Stimulated activated CD4-positive, alpha-beta T cell treated with anti-CD3 and anti-CD28 coated beads, Interleukin-1b, Interleukin-23, amount 100 ng/mL, for 4 hours (primary cell): ENCODE results near the gene ARPC5.

Experiments used
- DNase-seq, 2 donors: peaks; one replicate each; pipeline ENCODE4 v3.0.0-alpha.2; 2020; ENCODE audit warnings: low read depth in 2 of 2

Gene ARPC5

DNA sequence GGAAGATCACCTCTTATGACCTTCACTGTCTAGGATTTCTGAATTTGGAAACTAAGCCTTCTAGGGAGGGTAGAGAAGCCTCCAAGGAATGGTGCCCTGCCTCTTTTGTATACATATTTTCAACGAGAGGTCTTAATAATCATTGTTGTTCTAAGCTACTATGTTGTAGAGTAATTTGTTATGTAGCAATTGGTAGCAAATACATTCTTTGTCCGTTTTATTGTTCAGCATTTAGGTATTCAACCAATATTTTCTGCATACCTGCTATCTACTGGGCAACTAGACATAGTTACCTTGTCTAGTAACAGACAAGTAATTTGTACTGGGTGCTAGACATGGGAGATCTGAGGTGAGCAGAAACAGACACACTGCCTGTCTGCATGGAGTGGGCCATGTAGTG lies 24.6 kb downstream of the ARPC5 start:
- DNase-seq: no peak

GRCh38 chr1:183609759-183610452 lies 25.7 kb downstream of the ARPC5 start:
- DNase-seq: no peak

DNA sequence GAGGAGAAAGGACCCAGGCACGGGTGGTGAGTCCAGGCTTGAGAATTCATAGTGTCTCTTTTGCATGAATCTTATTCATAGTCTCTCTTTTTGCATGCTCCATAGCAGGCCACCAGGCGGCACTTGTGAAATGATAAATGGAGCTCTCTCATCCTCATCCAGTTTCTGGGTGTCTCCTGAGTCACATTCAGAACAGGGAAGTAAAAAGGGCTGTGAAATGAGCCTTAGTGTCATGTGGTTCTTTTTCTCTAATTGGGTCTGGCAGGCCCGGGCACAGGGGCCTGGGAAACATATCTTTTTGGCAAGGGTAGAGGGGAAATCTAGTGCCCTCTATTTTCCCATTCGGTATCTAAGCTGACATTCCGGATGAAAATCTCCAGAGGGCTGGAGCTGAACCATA lies 26.3 kb downstream of the ARPC5 start:
- no peak for DNase-seq

- DNase-seq: no peak
Measured at GRCh38 chr1:183607322-183607980, 28.1 kb downstream of the ARPC5 start.

- no peak for DNase-seq
Measured at GRCh38 chr1:183605904-183606303, 29.7 kb downstream of the ARPC5 start.

DNA sequence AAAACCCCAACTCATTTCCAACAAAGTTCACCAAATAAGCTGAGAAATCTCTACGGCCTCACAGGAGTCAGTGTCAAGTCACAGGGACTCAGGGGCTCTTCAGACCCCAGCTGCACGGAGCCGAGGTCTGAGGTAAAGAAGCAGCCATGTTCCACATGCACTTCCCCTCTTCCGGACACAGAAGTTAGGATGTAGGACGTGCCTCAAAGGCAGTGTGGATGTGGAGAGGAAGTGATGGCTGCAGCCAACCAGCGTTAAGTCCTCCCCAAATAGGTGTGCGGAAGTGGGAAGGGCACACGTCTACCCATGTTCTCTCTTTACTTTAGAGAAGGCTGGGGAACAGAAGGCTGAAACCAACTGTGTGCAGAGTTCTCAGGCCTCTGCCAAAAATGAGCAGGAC lies 30.8 kb downstream of the ARPC5 start:
- DNase-seq: no peak

DNA sequence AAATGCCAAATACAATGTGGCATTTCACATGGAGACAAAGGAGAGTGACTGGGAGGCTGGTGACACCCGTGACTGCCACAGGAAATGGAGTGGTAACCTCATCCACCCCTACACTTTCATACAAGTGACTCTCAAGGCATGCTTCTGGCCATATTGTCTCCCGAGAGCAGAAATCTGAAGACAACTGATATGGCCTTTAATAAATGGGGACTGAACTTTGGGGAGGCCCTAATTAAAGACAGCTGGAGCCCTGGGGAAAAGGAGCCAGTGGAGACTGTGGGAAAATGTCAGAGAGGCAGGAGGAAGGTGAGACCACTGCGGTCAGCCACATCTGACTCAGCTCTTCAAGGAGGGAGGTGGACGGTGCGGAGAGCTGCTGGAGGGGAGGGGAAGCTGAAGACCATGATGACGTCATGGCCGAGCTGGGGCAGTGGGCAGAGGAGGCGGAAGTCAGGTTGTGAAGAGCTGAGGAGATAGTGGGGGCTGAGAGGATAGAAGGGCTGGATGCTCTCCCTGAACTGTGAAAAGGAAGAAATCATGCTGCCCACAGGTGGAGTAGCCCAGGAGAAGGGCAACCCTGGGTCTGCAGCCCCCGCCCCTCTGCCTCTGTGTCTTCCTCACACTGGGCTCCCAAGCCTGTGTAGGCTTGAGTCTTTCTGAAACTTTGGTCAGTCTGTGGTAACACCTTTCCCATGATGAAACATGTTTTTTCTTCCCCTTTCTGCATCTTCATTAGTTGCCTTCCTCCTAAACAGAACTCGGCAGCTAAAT lies 31.4 kb downstream of the ARPC5 start:
- no peak for DNase-seq

- DNase-seq: no peak
Measured at GRCh38 chr1:183602510-183602909, 33.1 kb downstream of the ARPC5 start.

DNA sequence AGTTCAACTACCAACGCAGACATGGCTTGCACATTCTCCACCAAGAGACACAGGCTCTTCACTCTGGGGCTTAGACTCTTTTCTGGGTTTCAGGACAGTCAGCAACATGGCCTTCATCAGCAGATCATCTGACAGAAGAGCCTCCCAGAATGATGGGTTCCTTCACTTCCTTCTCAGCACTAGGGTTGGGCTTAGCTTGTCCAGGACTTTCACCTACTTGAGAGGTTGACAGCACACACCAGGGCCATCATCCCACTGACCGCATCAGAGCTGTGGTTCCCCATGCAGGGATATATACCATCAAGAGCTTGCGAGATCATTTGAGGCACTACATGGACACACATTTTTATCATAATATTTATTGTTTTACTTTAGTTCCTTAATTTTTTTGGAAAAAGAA lies 34.9 kb downstream of the ARPC5 start:
- no peak for DNase-seq

- DNase-seq: no peak
Measured at GRCh38 chr1:183600136-183600535, 35.4 kb downstream of the ARPC5 start.

- DNase-seq: no peak
Measured at GRCh38 chr1:183598386-183598785, 37.2 kb downstream of the ARPC5 start.

DNA sequence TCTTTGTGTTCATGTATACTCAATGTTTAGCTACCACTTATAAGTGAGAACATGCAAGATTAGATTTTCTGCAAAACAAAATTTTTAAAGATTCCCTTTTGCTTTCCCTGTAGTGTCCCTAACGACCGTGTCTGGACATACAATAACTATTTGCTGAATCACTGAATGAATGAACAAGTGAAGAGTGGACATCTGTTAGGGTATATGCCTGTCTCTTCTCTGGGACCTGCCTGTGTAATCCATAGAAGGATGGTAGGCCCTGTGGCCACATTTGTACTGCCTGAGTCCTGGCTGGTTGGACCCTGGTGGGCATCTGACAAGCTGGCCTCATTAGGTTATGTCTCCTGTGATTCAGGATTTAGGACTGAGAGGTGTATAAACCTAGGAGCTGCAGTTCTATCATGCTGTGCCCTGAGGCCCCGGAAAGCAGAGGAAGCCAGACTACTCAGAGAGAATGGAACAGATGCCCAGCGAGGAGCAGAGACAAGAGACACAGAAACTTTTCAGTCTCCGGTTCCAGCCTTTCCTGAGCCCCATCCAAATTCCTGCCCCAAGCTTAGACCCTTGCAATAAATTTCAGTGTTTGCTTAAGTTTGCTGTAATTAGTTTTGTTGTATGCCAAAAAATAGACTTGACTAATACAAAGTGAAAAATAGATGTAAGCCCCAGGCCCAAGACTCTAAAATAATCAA lies 37.8 kb downstream of the ARPC5 start:
- no peak for DNase-seq

DNA sequence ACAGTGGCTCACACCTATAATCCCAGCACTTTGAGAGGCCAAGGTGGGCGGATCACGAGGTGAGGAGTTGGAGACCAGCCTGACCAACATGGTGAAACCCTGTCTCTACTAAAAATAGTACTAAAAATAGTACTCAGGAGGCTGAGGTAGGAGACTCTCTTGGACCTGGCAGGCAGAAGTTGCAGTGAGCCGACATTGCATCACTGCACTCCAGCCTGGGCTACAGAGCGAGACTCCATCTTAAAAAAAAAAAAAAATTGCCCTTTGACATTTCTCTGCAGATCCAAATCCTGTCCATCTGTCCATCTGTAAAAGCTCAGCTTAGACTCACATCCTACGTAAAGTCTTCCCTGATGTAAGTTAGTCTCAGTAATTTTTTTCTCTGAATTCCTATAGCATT lies 39.1 kb downstream of the ARPC5 start:
- no peak for DNase-seq

GRCh38 chr1:183595537-183595936 lies 40.0 kb downstream of the ARPC5 start:
- DNase-seq: no peak

GRCh38 chr1:183593356-183593755 lies 42.2 kb downstream of the ARPC5 start:
- no peak for DNase-seq

- no peak for DNase-seq
Measured at GRCh38 chr1:183592733-183593132, 42.9 kb downstream of the ARPC5 start.

DNA sequence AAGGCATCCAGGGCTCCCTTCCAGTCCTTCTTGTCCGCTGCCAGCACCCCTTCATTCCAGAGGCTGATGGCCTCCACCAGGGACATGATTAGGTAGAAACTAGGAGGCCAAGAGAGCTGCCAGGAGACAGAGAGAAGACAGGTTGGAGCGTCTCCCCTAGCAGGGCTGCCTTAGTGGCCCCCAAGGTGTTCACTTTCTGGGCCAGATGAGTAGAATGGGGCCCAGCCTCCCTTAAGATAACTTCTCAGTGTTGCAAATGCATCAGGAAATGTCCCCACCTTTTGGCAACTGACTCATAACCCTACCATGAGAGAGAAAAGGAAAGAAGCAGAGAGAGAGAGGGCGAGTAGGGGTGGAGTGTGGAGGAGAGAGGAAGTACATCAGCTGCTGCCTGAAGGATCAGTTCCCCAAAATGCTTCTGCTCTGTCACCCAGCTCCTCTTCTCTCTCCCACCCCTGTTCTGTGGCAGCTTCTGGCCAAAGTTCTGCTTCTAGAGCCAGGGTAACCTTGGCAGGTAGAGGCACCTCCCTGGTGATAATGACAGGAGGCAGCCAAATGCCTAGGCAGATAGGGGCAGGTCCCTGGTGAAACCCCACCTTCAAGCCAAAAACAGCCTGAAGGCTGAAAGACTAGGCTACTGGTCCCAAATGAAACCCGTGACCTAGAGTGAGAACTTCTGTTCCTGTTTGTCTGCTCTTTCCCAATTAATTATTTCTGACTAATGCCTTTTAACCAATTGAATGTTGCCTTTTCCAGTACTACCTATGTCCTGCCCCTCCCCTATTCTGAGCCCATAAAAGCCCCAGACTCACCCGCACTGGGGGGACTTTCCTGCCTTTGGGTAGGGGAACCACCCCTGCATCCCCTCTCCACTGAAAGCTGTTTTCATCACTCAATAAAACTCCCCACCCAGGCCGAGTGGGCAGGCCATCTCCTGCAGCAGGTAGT lies 45.1 kb downstream of the ARPC5 start, which contains the start of gene NCF2:
NCF2 (minus strand) TSS at position 216 of the 948 bp plus-strand sequence; CDS start at position 86, 130 bp downstream.
- peak; percentile 5 to 14 for DNase-seq

GRCh38 chr1:183589874-183590243 lies 45.7 kb downstream of the ARPC5 start:
- DNase-seq: no peak

DNA sequence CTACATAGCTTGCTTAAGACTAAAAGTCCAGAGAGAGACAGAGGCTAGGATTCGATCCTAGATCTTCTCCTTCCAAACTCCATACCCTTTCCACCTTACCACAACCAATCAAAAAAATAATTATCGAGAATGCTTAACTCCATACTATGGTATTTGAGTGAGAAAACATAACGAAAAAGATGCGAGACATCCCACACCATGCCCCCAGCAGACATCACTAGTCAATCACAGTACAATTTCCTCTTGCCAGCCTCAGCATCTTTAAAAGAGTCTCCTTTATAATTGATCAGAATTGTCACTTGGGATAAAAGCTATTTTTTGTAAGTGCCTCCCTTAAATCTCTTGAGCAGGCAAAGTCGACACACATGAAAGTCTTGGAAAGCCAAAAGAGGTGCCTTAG lies 46.2 kb downstream of the ARPC5 start:
- DNase-seq: no peak

DNA sequence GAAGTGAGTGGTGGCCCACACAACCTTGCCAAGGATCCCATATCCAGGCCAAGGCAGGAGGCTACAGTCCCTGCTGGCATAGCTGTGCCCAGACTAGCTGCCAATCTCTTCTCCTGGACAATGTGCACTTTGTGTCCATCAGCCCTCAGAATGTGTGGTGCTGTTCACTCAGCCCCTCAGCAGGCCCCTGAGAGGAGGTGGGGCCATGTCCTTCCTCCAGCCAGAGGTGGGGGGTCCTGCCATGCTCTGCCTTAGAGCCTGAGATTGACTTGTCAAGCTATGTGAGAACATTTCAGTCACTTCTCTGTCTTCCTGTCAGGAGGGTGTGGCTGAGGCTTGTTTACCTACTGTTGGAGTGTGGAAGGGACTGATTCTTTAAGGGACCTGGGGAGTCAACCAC lies 46.8 kb downstream of the ARPC5 start:
- DNase-seq: no peak

DNA sequence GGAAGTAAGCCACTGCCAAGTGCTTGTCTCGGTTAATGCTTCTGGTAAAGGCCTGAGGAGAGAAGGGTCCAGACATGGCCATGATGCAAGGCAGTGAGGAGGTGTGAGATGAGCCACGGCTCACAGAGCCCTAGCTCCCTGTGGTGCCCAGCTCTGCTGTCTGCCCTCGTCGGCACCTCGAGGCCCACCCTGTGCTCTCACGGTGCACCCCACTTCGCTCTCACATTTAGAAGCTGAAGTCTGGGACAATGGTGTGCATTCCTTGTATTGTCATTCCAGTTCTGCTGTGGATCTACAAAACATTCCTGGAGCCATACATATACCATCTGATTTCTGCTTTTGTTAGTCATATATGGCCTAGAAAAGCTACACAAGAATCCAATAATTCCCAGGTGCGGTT lies 48.7 kb downstream of the ARPC5 start:
- DNase-seq: no peak
